ENCODE measurements around the gene APOC3. TPM values are rescaled to one million over a fixed set of nuclear protein-coding genes. Genes with fewer than 3 reads are reported as not detected.

Gene APOC3
- total RNA-seq, 4 donors from 2014 or later: 2.6 to 36.5 TPM; not detected in 2

GRCh38 chr11:116871248-116871647, 41.5 kb downstream of the APOC3 start:
- no peak for DNase-seq (ENCODE audit: low spot score in 2 of 2)
- WGBS: 48% methylated on average over 3 of the region's 3 CpGs
- peaks cover 87% of the 10 kb centered on the region for H3K36me3 ChIP-seq
- H3K4me1 ChIP-seq: no peaks in the 10 kb centered on the region
- H3K27me3 ChIP-seq: no peaks in the 10 kb centered on the region
- TF ChIP-seq POLR2AphosphoS5 (IDR thresholded peaks at IDR 0.05) (no peak), CTCF (IDR thresholded peaks at IDR 0.05) (no peak), EP300 (IDR thresholded peaks at IDR 0.05) (no peak), POLR2A (IDR thresholded peaks at IDR 0.05) (no peak)
- H3K9me3 ChIP-seq: no peaks in the 10 kb centered on the region
- H3K4me3 ChIP-seq: no peak overlapping the region
- peak overlapping the region; percentile 13 for H3K27ac ChIP-seq

GRCh38 chr11:116873381-116873780, 43.7 kb downstream of the APOC3 start:
- Histone ChIP-seq H3K36me3 (peaks cover 66% of the 10 kb centered on the region), H3K4me3 (no peak overlapping the region), H3K27me3 (no peaks in the 10 kb centered on the region), H3K9me3 (no peaks in the 10 kb centered on the region), H3K4me1 (no peaks in the 10 kb centered on the region), H3K27ac (no peak overlapping the region)
- DNase-seq (ENCODE audit: low spot score in 2 of 2): no peak
- WGBS: 93% methylated on average over 11 of the region's 11 CpGs
- TF ChIP-seq EP300 (IDR thresholded peaks at IDR 0.05) (no peak), POLR2AphosphoS5 (IDR thresholded peaks at IDR 0.05) (no peak), POLR2A (IDR thresholded peaks at IDR 0.05) (no peak), CTCF (IDR thresholded peaks at IDR 0.05) (no peak)

GRCh38 chr11:116874251-116874650, 44.5 kb downstream of the APOC3 start:
- Histone ChIP-seq H3K27ac (no peak overlapping the region), H3K4me3 (no peak overlapping the region), H3K9me3 (no peaks in the 10 kb centered on the region), H3K4me1 (no peaks in the 10 kb centered on the region), H3K27me3 (no peaks in the 10 kb centered on the region), H3K36me3 (peaks cover 57% of the 10 kb centered on the region)
- WGBS: 87% methylated on average over 2 of the region's 2 CpGs
- TF ChIP-seq POLR2A (IDR thresholded peaks at IDR 0.05): no peak
- DNase-seq (ENCODE audit: low spot score in 2 of 2): no peak

GRCh38 chr11:116875194-116875593, 45.5 kb downstream of the APOC3 start:
- no peaks in the 10 kb centered on the region for H3K27me3 ChIP-seq
- no peak overlapping the region for H3K4me3 ChIP-seq
- peaks cover 48% of the 10 kb centered on the region for H3K36me3 ChIP-seq
- no peaks in the 10 kb centered on the region for H3K4me1 ChIP-seq
- 64% methylated on average over 7 of the region's 7 CpGs for WGBS
- TF ChIP-seq EP300 (IDR thresholded peaks at IDR 0.05) (no peak), POLR2AphosphoS5 (IDR thresholded peaks at IDR 0.05) (no peak), POLR2A (IDR thresholded peaks at IDR 0.05) (no peak), CTCF (IDR thresholded peaks at IDR 0.05) (no peak)
- no peak overlapping the region for H3K27ac ChIP-seq
- no peaks in the 10 kb centered on the region for H3K9me3 ChIP-seq
- no peak for DNase-seq (ENCODE audit: low spot score in 2 of 2)

- Histone ChIP-seq H3K27ac (no peak overlapping the region), H3K4me1 (no peaks in the 10 kb centered on the region), H3K4me3 (no peak overlapping the region), H3K9me3 (no peaks in the 10 kb centered on the region), H3K36me3 (peaks cover 35% of the 10 kb centered on the region), H3K27me3 (no peaks in the 10 kb centered on the region)
- TF ChIP-seq CTCF (IDR thresholded peaks at IDR 0.05): no peak
- no peak for TF ChIP-seq POLR2AphosphoS5 (IDR thresholded peaks at IDR 0.05)
- DNase-seq (ENCODE audit: low spot score in 2 of 2): no peak
- WGBS: 82% methylated on average over 8 of the region's 8 CpGs
Observed at GRCh38 chr11:116876656-116877055, 46.9 kb downstream of the APOC3 start.
